Ecto neural progenitor cell (in vitro differentiated cells): ENCODE data around the gene KCNT1.

ENCODE experiments used
- DNase-seq: peaks from one replicate; pipeline ENCODE4 v3.0.0-alpha.2; 2018; ENCODE audit warnings: low spot score

KCNT1 gene

DNA sequence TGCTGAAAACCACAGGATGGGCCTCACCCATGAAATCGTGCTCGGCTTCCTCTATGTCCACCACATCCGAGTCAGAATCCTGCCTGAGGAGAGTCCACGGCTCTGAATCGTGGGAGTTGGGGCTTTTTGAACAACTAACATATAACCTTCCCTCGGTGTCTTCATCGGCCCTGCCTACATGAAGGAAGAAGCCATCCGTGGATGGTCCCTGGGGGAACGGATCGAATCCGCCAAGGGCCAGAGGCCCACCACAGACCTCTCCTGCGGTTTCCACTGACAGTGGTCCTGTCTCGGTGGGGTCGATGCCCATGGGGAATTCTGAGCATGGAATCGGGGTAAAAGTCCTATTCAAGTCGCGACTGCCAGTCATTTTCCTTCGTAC, 120.4 kb downstream of the KCNT1 start:
- no peak for DNase-seq

GRCh38 chr9:135823036-135823435, 121.1 kb downstream of the KCNT1 start:
- DNase-seq = no peak

- no peak for DNase-seq
Observed at GRCh38 chr9:135825435-135826187, 123.6 kb downstream of the KCNT1 start.

- DNase-seq = no peak
Observed at GRCh38 chr9:135826188-135826545, 124.2 kb downstream of the KCNT1 start.

GRCh38 chr9:135827301-135827700, 125.3 kb downstream of the KCNT1 start:
- DNase-seq = no peak

- no peak for DNase-seq
Observed at GRCh38 chr9:135827866-135828580, 126.0 kb downstream of the KCNT1 start.

DNA sequence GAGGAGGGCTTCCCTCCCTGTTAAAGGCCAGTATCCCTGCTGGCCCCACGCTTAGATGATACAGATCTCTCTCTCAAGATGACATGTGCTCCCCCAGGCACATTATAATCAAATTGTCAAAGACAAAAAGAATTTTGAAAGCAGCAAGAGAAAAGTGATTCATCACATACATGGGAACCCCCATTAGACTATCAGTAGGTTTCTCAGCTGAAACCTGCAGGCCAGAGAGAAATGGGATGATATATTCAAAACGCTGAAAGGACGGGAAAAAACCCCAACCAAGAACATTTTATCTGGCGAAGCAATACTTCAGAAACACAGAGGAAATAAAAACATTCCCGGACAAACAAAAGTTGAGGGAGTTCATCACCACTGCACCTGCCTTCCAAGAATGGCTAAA, 126.7 kb downstream of the KCNT1 start:
- no peak for DNase-seq

- DNase-seq = no peak
Observed at GRCh38 chr9:135830496-135830895, 128.5 kb downstream of the KCNT1 start.

- no peak for DNase-seq
Observed at GRCh38 chr9:135833864-135834263, 131.9 kb downstream of the KCNT1 start.

DNA sequence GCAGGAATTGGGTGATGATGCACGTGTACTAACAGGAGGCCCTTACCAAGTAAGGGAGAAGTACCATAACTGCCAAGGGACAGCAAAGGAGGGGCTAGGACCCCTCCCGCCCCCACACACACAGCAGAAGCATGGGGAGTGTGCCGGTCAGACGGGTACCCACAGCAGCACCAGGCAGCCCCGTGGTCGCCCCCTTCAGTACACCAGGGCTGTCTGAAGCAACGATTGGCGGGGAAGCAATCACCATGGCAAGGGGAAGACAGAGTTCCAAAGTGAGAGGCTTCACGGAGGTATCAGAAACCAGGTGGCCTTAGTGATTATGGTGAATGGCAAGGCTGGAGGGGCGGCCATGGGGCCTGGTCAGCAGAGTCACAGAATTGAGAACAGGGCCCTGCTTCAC, 133.1 kb downstream of the KCNT1 start:
- DNase-seq = peak; percentile 38

DNA sequence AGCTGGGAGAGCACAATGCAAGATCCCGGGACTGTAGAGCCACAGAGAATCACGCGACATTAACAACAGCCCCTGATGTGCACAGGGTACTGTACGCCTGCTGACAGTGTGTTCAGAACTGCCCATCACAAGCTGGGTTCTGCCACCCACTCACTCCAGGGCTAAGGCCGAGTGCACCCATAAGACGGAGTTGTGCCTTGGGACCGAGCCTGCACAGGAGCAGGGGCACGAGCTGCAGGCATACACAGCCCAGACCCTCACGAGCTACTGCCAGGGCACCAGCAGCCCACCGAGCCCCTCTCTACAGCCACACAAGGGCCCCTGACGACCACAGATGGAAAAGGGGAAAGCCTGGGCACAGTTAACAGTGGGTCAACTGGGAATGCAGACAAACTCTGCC, 137.5 kb downstream of the KCNT1 start:
- DNase-seq = peak; percentile 29

DNA sequence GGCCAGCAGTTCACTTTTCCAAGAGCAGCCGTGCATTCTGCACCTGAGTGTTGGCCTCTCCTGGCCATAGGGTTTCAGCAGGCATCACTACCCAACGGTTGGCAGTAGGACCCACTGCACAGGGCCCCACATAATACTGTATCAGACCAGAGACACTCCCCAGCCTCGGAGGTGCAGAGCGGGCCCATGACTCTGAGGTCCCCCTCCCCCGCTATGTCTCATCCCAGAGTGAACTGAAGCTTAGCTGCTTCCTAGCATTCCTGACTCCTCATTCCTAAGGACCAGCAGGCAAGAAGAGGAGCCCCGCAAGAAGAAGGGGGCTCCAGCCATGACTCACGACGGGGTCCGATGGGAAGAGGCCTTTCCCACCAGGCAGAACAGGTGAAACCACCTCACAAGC, 138.1 kb downstream of the KCNT1 start:
- DNase-seq = no peak

- no peak for DNase-seq
Observed at GRCh38 chr9:135840539-135840938, 138.6 kb downstream of the KCNT1 start.
